Stimulated activated CD4-positive, alpha-beta T cell treated with anti-CD3 and anti-CD28 coated beads, TNF-alpha, amount 100 ng/mL, for 48 hours (primary cell): ENCODE data around the gene ZFAND2B.

Source experiments
- DNase-seq, 3 donors: peaks; one replicate each; pipeline ENCODE4 v3.0.0-alpha.2; 2020; ENCODE audit warnings: low read depth in 3 of 3

ZFAND2B gene

DNA sequence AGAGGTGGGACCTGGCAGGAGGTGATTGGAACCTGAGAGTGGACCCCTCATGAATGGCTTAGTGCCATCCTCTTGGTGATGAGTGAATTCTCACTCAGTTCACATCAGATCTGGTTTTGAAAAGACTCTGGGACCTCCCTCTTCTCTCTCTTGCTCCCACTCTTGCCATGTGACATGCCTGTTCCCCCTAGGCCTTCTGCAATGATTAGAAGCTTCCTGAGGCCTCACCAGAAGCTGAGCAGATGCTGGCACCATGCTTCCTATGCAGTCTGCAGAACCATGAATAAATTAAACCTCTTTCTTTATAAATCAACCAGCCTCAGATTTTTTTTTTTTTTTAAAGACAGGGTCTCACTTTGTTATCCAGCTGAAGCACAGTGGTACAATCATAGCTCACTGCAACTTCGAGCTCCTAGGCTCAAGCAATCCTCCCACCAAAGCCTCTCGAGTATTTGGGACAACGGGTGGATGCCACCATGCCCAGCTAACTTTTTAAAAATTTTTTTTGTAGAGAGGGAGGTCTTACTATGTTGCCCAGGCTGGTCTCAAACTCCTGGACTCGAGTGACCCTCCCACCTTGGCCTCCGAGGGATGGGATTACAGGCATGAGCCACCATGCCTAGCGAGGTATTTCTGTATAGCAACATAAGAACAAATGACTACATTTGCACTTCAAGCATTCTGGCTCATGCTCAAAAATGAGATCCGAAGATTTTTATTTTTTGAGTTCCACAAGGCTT is 2.0 kb upstream of the ZFAND2B start:
- no peak for DNase-seq

GRCh38 chr2:219205165-219205538 is 1.4 kb upstream of the ZFAND2B start:
- no peak for DNase-seq

- DNase-seq = no peak
These were observed 628 bp upstream of the ZFAND2B start for GRCh38 chr2:219205981-219206327.

- DNase-seq = no peak
These were observed 727 bp downstream of the ZFAND2B start for GRCh38 chr2:219207134-219207883.

DNA sequence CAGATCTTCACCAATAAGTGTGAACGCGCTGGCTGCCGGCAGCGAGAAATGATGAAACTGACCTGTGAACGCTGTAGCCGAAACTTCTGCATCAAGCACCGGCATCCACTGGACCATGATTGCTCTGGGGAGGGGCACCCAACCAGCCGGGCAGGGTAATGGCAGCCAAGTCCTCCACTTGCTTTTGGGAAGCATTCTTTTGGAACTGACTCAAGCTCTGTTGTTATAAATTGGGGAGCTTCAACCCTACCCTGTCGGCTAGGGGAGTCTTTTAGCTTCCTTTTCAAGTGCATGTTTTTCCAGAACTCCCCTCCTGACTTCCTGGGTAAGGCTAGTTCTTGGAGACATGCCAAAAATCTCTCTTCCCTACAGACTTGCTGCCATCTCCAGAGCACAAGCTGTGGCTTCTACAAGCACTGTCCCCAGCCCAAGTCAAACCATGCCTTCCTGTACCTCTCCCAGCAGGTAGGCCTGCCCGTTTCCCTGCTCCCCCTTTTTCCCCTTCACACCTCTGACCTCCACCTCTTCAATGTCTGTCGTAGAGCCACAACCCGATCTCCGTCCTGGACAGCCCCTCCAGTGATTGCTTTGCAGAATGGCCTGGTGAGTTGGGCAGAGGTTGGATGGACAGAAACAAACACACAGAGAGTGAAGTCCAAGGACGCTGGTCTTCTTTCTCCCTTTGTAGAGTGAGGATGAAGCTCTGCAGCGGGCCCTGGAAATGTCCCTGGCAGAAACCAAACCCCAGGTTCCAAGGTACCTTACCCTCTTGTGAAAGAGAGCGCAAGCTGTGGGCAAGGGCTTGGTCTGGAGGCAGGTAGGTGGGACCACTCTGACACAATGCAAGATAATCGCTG is 1.5 kb downstream of the ZFAND2B start:
- no peak for DNase-seq

DNA sequence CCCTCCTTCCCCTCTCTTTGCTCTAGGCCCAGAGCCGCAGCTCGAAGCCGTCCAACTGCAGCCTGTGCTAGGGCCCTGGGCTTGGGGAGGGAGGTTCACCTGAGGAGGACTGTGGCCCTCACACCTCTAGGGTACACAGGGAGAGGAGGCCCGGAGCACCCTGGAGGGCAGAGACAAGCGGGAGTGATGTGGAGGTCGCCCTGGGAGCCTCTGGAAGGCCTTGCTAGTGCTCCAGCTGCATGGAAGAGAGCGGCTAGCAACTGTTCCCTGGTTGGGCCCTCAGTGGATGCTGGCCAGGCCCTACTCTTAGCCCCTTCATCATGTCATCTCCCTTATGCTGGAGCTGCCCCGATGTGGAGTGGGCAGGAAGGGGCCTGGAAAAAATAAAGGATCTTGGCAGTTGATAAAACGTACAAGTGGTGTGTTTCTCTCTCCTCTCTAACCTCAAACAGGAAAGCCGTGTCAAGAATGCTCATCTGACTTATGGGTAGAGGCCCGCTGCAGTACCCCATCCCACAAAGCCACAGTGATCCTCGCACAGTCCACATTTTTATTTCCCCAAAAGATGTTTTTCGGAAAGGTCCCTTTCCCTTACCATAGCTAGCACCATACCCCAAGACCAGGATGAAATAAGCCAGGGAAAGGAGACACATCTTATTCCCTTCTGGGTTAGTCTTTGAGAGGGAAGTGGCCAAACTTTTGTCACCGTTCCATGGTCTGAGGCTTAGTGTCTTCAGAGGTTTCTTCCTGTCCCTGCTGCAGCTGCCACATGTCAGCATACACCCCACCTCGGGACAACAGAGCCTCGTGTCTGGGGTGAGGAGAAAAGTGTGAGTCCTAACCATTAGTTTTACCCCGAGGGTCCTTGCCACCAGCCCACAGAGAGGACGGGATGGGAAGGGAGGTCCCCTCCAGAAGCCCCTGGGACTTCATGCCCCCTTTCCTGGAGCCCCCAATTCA is 2.9 kb downstream of the ZFAND2B start:
- DNase-seq = no peak

GRCh38 chr2:219210196-219210885 is 3.8 kb downstream of the ZFAND2B start:
- DNase-seq = no peak

GRCh38 chr2:219210886-219211362 is 4.3 kb downstream of the ZFAND2B start:
- no peak for DNase-seq

- DNase-seq = no peak
These were observed 6.4 kb downstream of the ZFAND2B start for GRCh38 chr2:219213026-219213415.

GRCh38 chr2:219213486-219214071 is 7.0 kb downstream of the ZFAND2B start:
- no peak for DNase-seq

DNA sequence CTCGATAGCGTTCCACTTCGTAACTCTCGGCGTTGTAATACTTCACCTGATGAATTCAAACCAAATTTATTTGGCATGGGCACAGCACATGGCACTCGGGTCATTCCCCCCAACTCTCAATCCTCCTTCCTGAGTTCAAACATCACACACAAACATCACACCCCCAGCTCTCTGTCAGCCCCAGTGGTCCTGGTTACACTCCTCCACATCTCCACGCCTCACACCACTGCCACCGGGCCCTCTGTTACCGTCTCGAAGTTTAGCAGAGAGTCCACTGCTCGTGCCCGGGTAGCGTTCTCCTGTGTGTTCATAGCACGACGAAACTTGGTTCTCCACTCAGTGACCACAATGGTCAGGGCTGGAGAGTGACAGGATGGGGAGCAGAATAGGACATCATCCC is 7.6 kb downstream of the ZFAND2B start:
- no peak for DNase-seq

DNA sequence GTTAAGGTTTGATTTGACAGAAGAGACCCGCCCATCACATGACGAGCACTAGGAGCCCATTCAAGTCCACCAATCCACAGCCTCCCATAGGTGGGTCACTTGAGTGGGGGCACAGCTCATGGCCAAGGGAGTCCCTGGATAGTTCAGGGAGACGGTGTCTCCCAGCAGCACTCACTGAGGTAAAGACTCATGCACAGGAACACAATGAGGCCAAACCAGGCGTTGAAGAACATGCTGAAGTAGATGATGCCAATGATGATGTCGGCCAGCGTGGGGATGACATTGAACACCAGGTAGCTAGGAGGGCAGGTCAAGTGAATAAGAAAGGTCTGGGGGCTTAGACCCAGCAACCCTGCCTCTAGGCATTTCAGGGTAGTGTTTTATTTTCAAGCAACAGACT is 8.2 kb downstream of the ZFAND2B start:
- DNase-seq = no peak

DNA sequence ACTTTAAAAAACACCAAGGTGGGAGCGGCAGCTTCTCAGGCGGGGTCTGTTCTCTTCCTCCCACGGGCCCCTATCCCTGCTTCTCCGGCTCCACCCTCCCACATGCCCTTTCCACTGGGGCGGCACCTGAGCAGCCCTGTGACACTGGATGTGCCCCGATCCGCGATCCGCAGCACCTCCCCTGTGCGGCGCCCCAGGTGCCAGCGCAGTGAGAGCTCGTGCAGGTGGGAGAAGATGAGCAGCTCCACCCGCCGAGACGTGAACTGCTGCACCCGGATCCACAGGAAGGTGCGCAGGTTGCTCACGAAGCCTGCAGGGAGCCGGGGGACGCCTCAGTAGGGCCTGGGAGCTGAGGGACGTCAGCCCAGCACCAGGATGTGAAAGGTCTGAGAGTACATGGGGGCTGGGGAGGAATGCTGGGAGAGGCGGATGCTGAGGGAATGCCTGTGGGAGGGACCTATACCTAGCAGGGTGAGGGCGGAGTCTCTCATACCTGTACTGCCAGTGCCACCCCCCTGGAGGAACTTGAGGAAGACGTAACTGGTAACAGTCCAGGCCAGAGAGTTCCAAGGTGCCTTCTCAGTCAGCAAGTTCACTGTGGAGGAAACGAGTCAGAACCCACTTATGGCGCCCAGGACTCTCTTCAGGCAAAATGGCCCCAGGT is 9.4 kb downstream of the ZFAND2B start:
- DNase-seq = no peak

DNA sequence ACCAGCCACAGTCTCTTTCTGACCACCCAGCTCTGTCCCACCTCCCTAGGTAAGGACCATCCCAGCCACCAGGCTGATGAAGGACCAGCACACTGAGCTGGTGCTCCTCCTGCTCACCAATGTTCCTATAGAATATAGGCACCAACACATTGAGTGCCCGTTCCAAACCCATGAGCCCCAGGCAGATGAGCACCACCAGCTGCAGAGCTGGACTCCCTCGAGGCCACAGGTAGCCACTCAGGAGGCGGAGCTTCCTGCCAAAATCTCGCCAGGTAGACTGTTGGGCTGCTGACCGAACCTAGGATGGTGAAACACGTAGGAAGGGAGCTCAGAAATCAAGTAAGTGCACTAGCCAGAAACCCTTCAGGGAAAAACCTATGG is 9.9 kb downstream of the ZFAND2B start:
- no peak for DNase-seq

DNA sequence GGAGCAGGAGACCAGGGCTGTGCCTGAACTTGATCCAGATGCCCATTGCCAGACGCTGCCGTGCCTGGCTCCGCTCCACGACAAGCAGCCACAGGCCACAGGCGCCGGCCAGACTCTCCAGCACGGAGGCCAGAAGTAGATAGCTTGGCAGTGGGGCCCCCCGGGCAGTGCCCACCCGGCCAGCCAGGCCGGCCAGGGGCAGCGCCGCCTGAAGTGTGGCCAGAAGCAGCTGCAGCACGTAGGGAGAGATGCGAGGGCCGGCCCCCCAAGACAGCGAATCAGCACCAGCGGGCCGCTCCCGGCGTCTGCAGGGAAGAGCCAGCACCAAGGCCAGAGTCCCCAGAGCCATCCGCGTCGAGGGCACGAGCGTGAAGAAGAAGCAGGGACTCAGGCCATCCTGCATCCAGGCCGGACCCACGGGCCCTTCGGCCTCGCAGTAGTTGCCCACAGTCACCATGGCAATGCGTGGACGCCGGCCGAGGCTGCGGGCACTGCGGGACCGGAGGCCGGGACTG is 11.7 kb downstream of the ZFAND2B start:
- DNase-seq = no peak

- DNase-seq = peak; percentile 69 to 93 (median 85)
These were observed 12.4 kb downstream of the ZFAND2B start, which contains the start of gene ABCB6 for GRCh38 chr2:219218732-219219701. Gene ABCB6, minus strand, starts transcription at chr2:219218958. Its CDS starts 285 bp downstream, at chr2:219218673.

- DNase-seq = no peak
These were observed 13.4 kb downstream of the ZFAND2B start for GRCh38 chr2:219219784-219220532.
